K562 (cell line): ENCODE data around the gene TJP3. TPM values are rescaled to one million over a fixed set of nuclear protein-coding genes. Genes with fewer than 3 reads are reported as not detected.
A peak's percentile ranks its signal among the peaks of the same experiment; 100 is the strongest.

Experiments used
- GABPA ChIP-seq: fragments of 200-800 bp; sonication (Bioruptor generic); conservative IDR thresholded peaks from 2 replicates; pipeline ENCODE4 v1.6.1; 2016; ENCODE audit warnings: low read depth, missing genetic modification characterization, missing compliant biosample characterization
- HDAC1 ChIP-seq, 2 experiments: fragments of 450-650 bp; IDR thresholded peaks; 2 replicates each; pipeline ENCODE4 v1.6.1; 2016 to 2017; ENCODE audit warnings: inconsistent platforms in 1 of 2, mild to moderate bottlenecking in 1 of 2, moderate library complexity in 1 of 2
- ZNF766 ChIP-seq: fragments of 200-800 bp; sonication (Bioruptor generic); conservative IDR thresholded peaks from 2 replicates; pipeline ENCODE4 v1.6.1; 2016; ENCODE audit warnings: missing genetic modification characterization, missing compliant biosample characterization
- polyA plus RNA-seq, 8 experiments: library from polyadenylated mRNA; depleted of rRNA in 4 of 8; stranded (reverse) in 5 of 8; unstranded in 3 of 8; fragments of >200 nt; fragmentation: Nextera tagmentation in 2 of 8; fragmentation: Illumina TruSeq in 1 of 8; extraction: Ambion mirVana in 2 of 8; extraction: Trizol in 1 of 8; gene quantifications; 2 replicates each; pipeline versions ENCODE4 v1.2.1 to v1.2.3, GENCODE V29; 2011 to 2014; ENCODE audit warnings: inconsistent platforms in 1 of 8, missing spikeins in 1 of 8
- total RNA-seq, 7 experiments: library from RNA; depleted of rRNA in 6 of 7; stranded (reverse); fragments of >200 nt in 6 of 7; fragmentation: Illumina TruSeq in 2 of 7; extraction: Trizol in 2 of 7; gene quantifications; 2 replicates each; pipeline versions ENCODE4 v1.2.1 to v1.2.3, GENCODE V29; 2011 to 2021; ENCODE audit warnings: low replicate concordance in 1 of 7
- TF ChIP-seq, protein P1 (sequence below): fragments of 450-650 bp; formaldehyde crosslinking; IDR thresholded peaks from 2 replicates; pipeline ENCODE4 v1.4.0; 2022; ENCODE audit warnings: missing genetic modification characterization
- TF ChIP-seq, protein P2 (sequence below), 2 experiments: IDR thresholded peaks; 2 replicates each; pipeline ENCODE4 v1.6.1; 2012; ENCODE audit warnings: improper control_type of control experiment in 2 of 2, low read depth in 2 of 2, low read length in 2 of 2, borderline replicate concordance in 1 of 2

Gene TJP3
- total and polyA plus RNA-seq, 9 of the 15 experiments (the other 6 are each of a cell fraction or from before 2014, with no cell fraction given): 0.11 to 2.4 (median 0.57) TPM; not detected in 1

DNA sequence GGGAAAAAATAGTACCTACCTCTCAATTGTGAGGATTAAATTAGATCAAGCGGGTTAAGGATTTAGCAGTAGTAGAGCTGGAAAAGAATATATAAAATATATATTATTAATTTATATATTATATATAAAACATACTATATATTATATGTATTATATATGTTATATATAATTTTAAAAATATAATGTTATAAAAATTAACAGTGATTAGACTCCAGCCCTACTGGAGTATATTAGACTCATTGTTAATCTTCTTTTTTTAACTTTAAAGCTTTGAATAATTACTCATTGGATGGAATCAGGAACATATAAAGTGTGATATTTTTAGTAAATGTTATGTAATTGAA is 53.9 kb downstream of the TJP3 start (continued):
- TF ChIP-seq GABPA: no peak; the same call in 1 of the 2 replicates
- TF ChIP-seq, protein P1, sequence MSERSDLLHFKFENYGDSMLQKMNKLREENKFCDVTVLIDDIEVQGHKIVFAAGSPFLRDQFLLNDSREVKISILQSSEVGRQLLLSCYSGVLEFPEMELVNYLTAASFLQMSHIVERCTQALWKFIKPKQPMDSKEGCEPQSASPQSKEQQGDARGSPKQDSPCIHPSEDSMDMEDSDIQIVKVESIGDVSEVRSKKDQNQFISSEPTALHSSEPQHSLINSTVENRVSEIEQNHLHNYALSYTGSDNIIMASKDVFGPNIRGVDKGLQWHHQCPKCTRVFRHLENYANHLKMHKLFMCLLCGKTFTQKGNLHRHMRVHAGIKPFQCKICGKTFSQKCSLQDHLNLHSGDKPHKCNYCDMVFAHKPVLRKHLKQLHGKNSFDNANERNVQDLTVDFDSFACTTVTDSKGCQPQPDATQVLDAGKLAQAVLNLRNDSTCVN (CRISPR knock-in tag): no peak
- 0 out of 4 replicates have a peak, but pooled peaks of 1 of the 2 experiments have one; percentile 2 for TF ChIP-seq HDAC1 (IDR thresholded peaks at IDR 0.05)
- peak; percentile 6; the same call in 1 of the 2 replicates for TF ChIP-seq ZNF766 (CRISPR knock-in tag)
- TF ChIP-seq, protein P2, sequence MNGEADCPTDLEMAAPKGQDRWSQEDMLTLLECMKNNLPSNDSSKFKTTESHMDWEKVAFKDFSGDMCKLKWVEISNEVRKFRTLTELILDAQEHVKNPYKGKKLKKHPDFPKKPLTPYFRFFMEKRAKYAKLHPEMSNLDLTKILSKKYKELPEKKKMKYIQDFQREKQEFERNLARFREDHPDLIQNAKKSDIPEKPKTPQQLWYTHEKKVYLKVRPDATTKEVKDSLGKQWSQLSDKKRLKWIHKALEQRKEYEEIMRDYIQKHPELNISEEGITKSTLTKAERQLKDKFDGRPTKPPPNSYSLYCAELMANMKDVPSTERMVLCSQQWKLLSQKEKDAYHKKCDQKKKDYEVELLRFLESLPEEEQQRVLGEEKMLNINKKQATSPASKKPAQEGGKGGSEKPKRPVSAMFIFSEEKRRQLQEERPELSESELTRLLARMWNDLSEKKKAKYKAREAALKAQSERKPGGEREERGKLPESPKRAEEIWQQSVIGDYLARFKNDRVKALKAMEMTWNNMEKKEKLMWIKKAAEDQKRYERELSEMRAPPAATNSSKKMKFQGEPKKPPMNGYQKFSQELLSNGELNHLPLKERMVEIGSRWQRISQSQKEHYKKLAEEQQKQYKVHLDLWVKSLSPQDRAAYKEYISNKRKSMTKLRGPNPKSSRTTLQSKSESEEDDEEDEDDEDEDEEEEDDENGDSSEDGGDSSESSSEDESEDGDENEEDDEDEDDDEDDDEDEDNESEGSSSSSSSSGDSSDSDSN (IDR thresholded peaks at IDR 0.05; ENCODE audit: borderline replicate concordance in 1 of 2, low read depth in 2 of 2, low read length in 2 of 2): 0 out of 4 replicates have a peak, but pooled peaks of 1 of the 2 experiments have one; percentile 7
